ENCODE data around the gene SMCO2. TPM values are rescaled to one million over a fixed set of nuclear protein-coding genes. Genes with fewer than 3 reads are reported as not detected.

The SMCO2 gene
- total RNA-seq (2014; rRNA removed; shearing (Covaris generic)): 0.45 TPM in 1 of 2 replicates, not detected in the other

GRCh38 chr12:27446436-27446835, at the start of gene SMCO2:
Gene SMCO2 (plus strand): TSS chr12:27446736. CDS start chr12:27470632, 23,896 bp downstream.

GRCh38 chr12:27523642-27524493, 77.3 kb downstream of the SMCO2 start, which contains the start of gene PPFIBP1:
Gene PPFIBP1 (plus strand): TSS chr12:27524206. CDS start chr12:27633397, 109,191 bp downstream.

Other genes with a start within 250 kb of the SMCO2 start
- gene STK38L, start 202.4 kb upstream of the SMCO2 start, total RNA-seq (2014; rRNA removed; shearing (Covaris generic)): 24.0 and 25.1 TPM in 2 replicates
- 9.0 and 15.7 TPM in 2 replicates for gene BMAL2, start 113.9 kb upstream of the SMCO2 start, total RNA-seq (2014; rRNA removed; shearing (Covaris generic))
- 158 and 177 TPM in 2 replicates for gene PPFIBP1, start 77.5 kb downstream of the SMCO2 start, total RNA-seq (2014; rRNA removed; shearing (Covaris generic))
- gene REP15, start 249.7 kb downstream of the SMCO2 start, total RNA-seq (2014; rRNA removed; shearing (Covaris generic)): 1.8 and 2.4 TPM in 2 replicates

Data from A375 (cell line).